DMS 273 treated with DMSO at 0.1 percent for 48 hours (cell line): ENCODE measurements around the gene MKLN1.
"Not testable (repeated sequence)": the region's sequence is repeated elsewhere in the genome, so short reads cannot be mapped to it uniquely, and the experiment has no call there.

ENCODE experiments used
- DNase-seq: peaks from one replicate; lab custom pipeline; 2025; lab: John Stamatoyannopoulos, UW

Gene MKLN1

GRCh38 chr7:131462715-131463114 is 135.0 kb downstream of the MKLN1 start:
- DNase-seq, result not testable (repeated sequence)

GRCh38 chr7:131466735-131467365 is 139.2 kb downstream of the MKLN1 start:
- no peak for DNase-seq

- DNase-seq, result no peak
These were observed 140.1 kb downstream of the MKLN1 start for GRCh38 chr7:131467788-131468187.

- no peak for DNase-seq
These were observed 143.8 kb downstream of the MKLN1 start for GRCh38 chr7:131471250-131472004.

GRCh38 chr7:131476740-131477139 is 149.1 kb downstream of the MKLN1 start:
- DNase-seq, result no peak

- no peak for DNase-seq
These were observed 153.0 kb downstream of the MKLN1 start for GRCh38 chr7:131480384-131481315.

GRCh38 chr7:131482800-131483199 is 155.1 kb downstream of the MKLN1 start:
- DNase-seq, result no peak

GRCh38 chr7:131483586-131483985 is 155.9 kb downstream of the MKLN1 start:
- no peak for DNase-seq

- DNase-seq, result no peak
These were observed 158.7 kb downstream of the MKLN1 start for GRCh38 chr7:131486346-131486745.

GRCh38 chr7:131487217-131487616 is 159.5 kb downstream of the MKLN1 start:
- no peak for DNase-seq

- no peak for DNase-seq
These were observed 160.7 kb downstream of the MKLN1 start for GRCh38 chr7:131488361-131488760.

- no peak for DNase-seq
These were observed 161.5 kb downstream of the MKLN1 start for GRCh38 chr7:131489196-131489595.

- no peak for DNase-seq
These were observed 162.2 kb downstream of the MKLN1 start for GRCh38 chr7:131489881-131490280.

- DNase-seq, result no peak
These were observed 165.4 kb downstream of the MKLN1 start for GRCh38 chr7:131493081-131493480.

- no peak for DNase-seq
These were observed 165.9 kb downstream of the MKLN1 start for GRCh38 chr7:131493581-131493980.

GRCh38 chr7:131494182-131494581 is 166.5 kb downstream of the MKLN1 start:
- no peak for DNase-seq

GRCh38 chr7:131495669-131496498 is 168.2 kb downstream of the MKLN1 start:
- DNase-seq, result no peak

GRCh38 chr7:131497454-131497853 is 169.8 kb downstream of the MKLN1 start:
- no peak for DNase-seq

- DNase-seq, result no peak
These were observed 170.7 kb downstream of the MKLN1 start for GRCh38 chr7:131498237-131498885.

- no peak for DNase-seq
These were observed 172.1 kb downstream of the MKLN1 start for GRCh38 chr7:131499801-131500200.

- no peak for DNase-seq
These were observed 172.7 kb downstream of the MKLN1 start for GRCh38 chr7:131500357-131500756.
